ENCODE data around the gene PCSK7. TPM values are rescaled to one million over a fixed set of nuclear protein-coding genes. Genes with fewer than 3 reads are reported as not detected.

Gene PCSK7
- total RNA-seq, 2 experiments from 2014 or later, result 229 to 247 TPM

DNA sequence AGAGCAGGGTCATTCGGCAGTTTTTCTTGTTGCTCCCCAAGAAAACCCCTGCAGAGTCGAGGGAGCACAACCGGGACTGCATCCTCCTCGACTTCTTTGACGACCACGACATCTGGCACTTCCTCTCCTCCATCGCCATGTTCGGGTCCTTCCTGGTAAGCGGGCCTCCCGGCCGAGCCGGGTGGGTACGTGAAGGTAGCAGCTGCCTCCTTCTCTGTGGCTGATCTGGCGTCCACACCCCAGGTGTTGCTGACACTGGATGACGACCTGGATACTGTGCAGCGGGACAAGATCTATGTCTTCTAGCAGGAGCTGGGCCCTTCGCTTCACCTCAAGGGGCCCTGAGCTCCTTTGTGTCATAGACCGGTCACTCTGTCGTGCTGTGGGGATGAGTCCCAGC is 36.1 kb downstream of the PCSK7 start:
- Mint-ChIP-seq H3K4me3 (no peak overlapping the region), H3K27me3 (no peaks in the 10 kb centered on the region), H3K9me3 (no peaks in the 10 kb centered on the region), H3K36me3 (ENCODE audit: low read depth) (peaks cover 25% of the 10 kb centered on the region), H3K27ac (peak overlapping the region; percentile 52), H3K4me1 (ENCODE audit: low read depth) (peaks cover 10% of the 10 kb centered on the region)
- Histone ChIP-seq H3K36me3 (ENCODE audit: insufficient read depth, low read length) (peaks cover 11% of the 10 kb centered on the region), H3K9me3 (ENCODE audit: control insufficient read depth in 1 of 2, insufficient read depth in 1 of 2, low read length in 2 of 2) (no peaks in the 10 kb centered on the region), H3K27ac (ENCODE audit: low read depth in 1 of 2, low read length in 2 of 2) (no peak overlapping the region), H3K4me1 (ENCODE audit: insufficient read depth, low read length) (peaks cover under 1% of the 10 kb centered on the region), H3K27me3 (ENCODE audit: control insufficient read depth in 1 of 2, insufficient read depth in 2 of 2, low read length in 2 of 2) (no peaks in the 10 kb centered on the region), H3K4me3 (ENCODE audit: low read length) (no peak overlapping the region)
- no peak for ATAC-seq (ENCODE audit: poor library complexity)
- ChIA-PET POLR2A (interaction anchor here (4.8 kb wide), 1 partner anchor 17 kb away, joined by 18 read pairs; the partner anchor contains the start of gene SIDT2), CTCF (no interaction called here)
- no peak for DNase-seq
- TF ChIP-seq, protein P1, sequence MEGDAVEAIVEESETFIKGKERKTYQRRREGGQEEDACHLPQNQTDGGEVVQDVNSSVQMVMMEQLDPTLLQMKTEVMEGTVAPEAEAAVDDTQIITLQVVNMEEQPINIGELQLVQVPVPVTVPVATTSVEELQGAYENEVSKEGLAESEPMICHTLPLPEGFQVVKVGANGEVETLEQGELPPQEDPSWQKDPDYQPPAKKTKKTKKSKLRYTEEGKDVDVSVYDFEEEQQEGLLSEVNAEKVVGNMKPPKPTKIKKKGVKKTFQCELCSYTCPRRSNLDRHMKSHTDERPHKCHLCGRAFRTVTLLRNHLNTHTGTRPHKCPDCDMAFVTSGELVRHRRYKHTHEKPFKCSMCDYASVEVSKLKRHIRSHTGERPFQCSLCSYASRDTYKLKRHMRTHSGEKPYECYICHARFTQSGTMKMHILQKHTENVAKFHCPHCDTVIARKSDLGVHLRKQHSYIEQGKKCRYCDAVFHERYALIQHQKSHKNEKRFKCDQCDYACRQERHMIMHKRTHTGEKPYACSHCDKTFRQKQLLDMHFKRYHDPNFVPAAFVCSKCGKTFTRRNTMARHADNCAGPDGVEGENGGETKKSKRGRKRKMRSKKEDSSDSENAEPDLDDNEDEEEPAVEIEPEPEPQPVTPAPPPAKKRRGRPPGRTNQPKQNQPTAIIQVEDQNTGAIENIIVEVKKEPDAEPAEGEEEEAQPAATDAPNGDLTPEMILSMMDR (IDR thresholded peaks at IDR 0.05), result no peak
- intact Hi-C loops (cut with DNase I, micrococcal nuclease), result no loop called here

DNA sequence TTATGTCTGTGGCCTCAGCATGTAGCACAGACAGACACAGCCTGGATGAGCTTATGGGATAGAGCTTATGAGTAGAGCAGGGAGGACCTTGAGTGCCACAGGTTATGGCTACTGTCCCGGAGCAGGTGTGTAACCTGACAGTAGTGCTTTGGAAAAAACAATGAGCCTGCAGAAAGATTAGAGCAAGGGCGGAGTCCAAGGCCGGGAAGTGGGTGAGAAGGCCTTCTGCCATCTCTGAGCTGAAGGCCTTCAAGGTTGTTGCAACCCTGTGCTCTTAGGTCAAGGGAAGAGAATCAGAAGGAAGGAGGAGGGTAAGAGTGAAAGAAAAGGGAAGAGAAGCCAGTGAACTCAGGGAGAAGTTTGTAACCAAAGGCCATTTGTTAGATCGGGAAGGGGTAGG is 36.6 kb downstream of the PCSK7 start:
- H3K36me3 ChIP-seq (ENCODE audit: insufficient read depth, low read length), result peaks cover 16% of the 10 kb centered on the region
- H3K4me1 ChIP-seq (ENCODE audit: insufficient read depth, low read length), result peaks cover 2% of the 10 kb centered on the region
- no peak overlapping the region for H3K4me3 Mint-ChIP-seq
- TF ChIP-seq, protein P1 (IDR thresholded peaks at IDR 0.05), result no peak
- no peaks in the 10 kb centered on the region for H3K27me3 ChIP-seq (ENCODE audit: control insufficient read depth in 1 of 2, insufficient read depth in 2 of 2, low read length in 2 of 2)
- no peak overlapping the region for H3K27ac Mint-ChIP-seq
- ATAC-seq (ENCODE audit: poor library complexity) (no peak), DNase-seq (no peak)
- no peak overlapping the region for H3K27ac ChIP-seq (ENCODE audit: low read depth in 1 of 2, low read length in 2 of 2)
- CTCF ChIA-PET, result no interaction called here
- peaks cover 10% of the 10 kb centered on the region for H3K4me1 Mint-ChIP-seq (ENCODE audit: low read depth)
- H3K27me3 Mint-ChIP-seq, result no peaks in the 10 kb centered on the region
- H3K4me3 ChIP-seq (ENCODE audit: low read length), result no peak overlapping the region
- intact Hi-C loops (cut with DNase I, micrococcal nuclease), result no loop called here
- H3K36me3 Mint-ChIP-seq (ENCODE audit: low read depth), result peaks cover 29% of the 10 kb centered on the region
- POLR2A ChIA-PET, result interaction anchor here (4.8 kb wide), 1 partner anchor 16 kb away, joined by 18 read pairs; the partner anchor contains the start of gene SIDT2
- no peaks in the 10 kb centered on the region for H3K9me3 ChIP-seq (ENCODE audit: control insufficient read depth in 1 of 2, insufficient read depth in 1 of 2, low read length in 2 of 2)
- H3K9me3 Mint-ChIP-seq, result no peaks in the 10 kb centered on the region

DNA sequence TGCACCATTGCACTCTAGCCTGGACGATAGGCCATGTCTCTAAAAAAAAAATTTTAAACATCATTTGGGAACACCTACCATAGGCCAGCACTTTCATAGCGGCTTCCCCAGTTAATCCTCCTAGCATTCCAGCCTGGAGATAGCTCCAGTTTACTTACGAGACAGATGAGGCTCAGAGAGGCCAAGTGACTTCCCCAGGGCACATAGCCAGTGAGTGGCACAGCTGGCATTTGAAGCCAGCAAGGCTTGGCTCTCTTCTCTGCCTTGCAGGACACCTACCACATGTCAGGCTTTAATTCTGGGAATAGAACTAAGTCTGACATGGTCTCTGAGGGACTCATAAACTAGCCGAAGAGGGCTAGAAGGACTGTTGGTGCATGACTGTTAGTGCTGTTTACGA is 37.6 kb downstream of the PCSK7 start:
- TF ChIP-seq, protein P1 (IDR thresholded peaks at IDR 0.05), result no peak

More for the DNA sequence above, 37.6 kb downstream of the PCSK7 start:
- Mint-ChIP-seq H3K9me3 (no peaks in the 10 kb centered on the region), H3K27me3 (no peaks in the 10 kb centered on the region), H3K36me3 (ENCODE audit: low read depth) (peaks cover 29% of the 10 kb centered on the region), H3K4me1 (ENCODE audit: low read depth) (peaks cover 10% of the 10 kb centered on the region), H3K27ac (no peak overlapping the region), H3K4me3 (no peak overlapping the region)
- Histone ChIP-seq H3K9me3 (ENCODE audit: control insufficient read depth in 1 of 2, insufficient read depth in 1 of 2, low read length in 2 of 2) (no peaks in the 10 kb centered on the region), H3K27ac (ENCODE audit: low read depth in 1 of 2, low read length in 2 of 2) (no peak overlapping the region), H3K4me3 (ENCODE audit: low read length) (no peak overlapping the region), H3K27me3 (ENCODE audit: control insufficient read depth in 1 of 2, insufficient read depth in 2 of 2, low read length in 2 of 2) (no peaks in the 10 kb centered on the region), H3K4me1 (ENCODE audit: insufficient read depth, low read length) (peaks cover 2% of the 10 kb centered on the region), H3K36me3 (ENCODE audit: insufficient read depth, low read length) (peaks cover 23% of the 10 kb centered on the region)
- ATAC-seq (ENCODE audit: poor library complexity) (no peak), DNase-seq (no peak)
- ChIA-PET POLR2A (interaction anchor here (4.8 kb wide), 1 partner anchor 15 kb away, joined by 18 read pairs; the partner anchor contains the start of gene SIDT2), CTCF (no interaction called here)
- intact Hi-C loops (cut with DNase I, micrococcal nuclease), result no loop called here
